ENCODE data around the gene PLEKHM2. TPM values are rescaled to one million over a fixed set of nuclear protein-coding genes. Genes with fewer than 3 reads are reported as not detected.

PLEKHM2 gene
- total RNA-seq, 1 donor from 2014 or later, result 52.1 TPM

GRCh38 chr1:15740924-15741850 is 57.1 kb downstream of the PLEKHM2 start:
- DNase-seq (ENCODE audit: low read depth), result no peak
- Histone ChIP-seq H3K27me3 (ENCODE audit: control insufficient read depth, insufficient read depth, low read length) (no peaks in the 10 kb centered on the region), H3K36me3 (ENCODE audit: control insufficient read depth, insufficient read depth, low read length) (no peaks in the 10 kb centered on the region), H3K4me3 (ENCODE audit: low read depth, low read length) (no peak overlapping the region)
- TF ChIP-seq, protein P1, sequence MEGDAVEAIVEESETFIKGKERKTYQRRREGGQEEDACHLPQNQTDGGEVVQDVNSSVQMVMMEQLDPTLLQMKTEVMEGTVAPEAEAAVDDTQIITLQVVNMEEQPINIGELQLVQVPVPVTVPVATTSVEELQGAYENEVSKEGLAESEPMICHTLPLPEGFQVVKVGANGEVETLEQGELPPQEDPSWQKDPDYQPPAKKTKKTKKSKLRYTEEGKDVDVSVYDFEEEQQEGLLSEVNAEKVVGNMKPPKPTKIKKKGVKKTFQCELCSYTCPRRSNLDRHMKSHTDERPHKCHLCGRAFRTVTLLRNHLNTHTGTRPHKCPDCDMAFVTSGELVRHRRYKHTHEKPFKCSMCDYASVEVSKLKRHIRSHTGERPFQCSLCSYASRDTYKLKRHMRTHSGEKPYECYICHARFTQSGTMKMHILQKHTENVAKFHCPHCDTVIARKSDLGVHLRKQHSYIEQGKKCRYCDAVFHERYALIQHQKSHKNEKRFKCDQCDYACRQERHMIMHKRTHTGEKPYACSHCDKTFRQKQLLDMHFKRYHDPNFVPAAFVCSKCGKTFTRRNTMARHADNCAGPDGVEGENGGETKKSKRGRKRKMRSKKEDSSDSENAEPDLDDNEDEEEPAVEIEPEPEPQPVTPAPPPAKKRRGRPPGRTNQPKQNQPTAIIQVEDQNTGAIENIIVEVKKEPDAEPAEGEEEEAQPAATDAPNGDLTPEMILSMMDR (IDR thresholded peaks at IDR 0.05; ENCODE audit: insufficient read depth, low read length, poor library complexity, severe bottlenecking), result peak; percentile 98

- TF ChIP-seq, protein P1 (IDR thresholded peaks at IDR 0.05; ENCODE audit: insufficient read depth, low read length, poor library complexity, severe bottlenecking), result no peak
- Histone ChIP-seq H3K36me3 (ENCODE audit: control insufficient read depth, insufficient read depth, low read length) (no peaks in the 10 kb centered on the region), H3K27me3 (ENCODE audit: control insufficient read depth, insufficient read depth, low read length) (peaks cover 3% of the 10 kb centered on the region), H3K4me3 (ENCODE audit: low read depth, low read length) (no peak within 1 kb of the TSS)
- DNase-seq (ENCODE audit: low read depth), result no peak
Measured at GRCh38 chr1:15742339-15742801, 58.2 kb downstream of the PLEKHM2 start, which contains the start of gene TMEM82. Gene TMEM82 (plus strand): TSS chr1:15742499. CDS start chr1:15742560, 61 bp downstream.

GRCh38 chr1:15744122-15744679 is 60.1 kb downstream of the PLEKHM2 start:
- Histone ChIP-seq H3K36me3 (ENCODE audit: control insufficient read depth, insufficient read depth, low read length) (no peaks in the 10 kb centered on the region), H3K27me3 (ENCODE audit: control insufficient read depth, insufficient read depth, low read length) (peaks cover 3% of the 10 kb centered on the region), H3K4me3 (ENCODE audit: low read depth, low read length) (no peak overlapping the region)
- TF ChIP-seq, protein P1 (IDR thresholded peaks at IDR 0.05; ENCODE audit: insufficient read depth, low read length, poor library complexity, severe bottlenecking), result no peak
- no peak for DNase-seq (ENCODE audit: low read depth)

GRCh38 chr1:15747378-15747777 is 63.3 kb downstream of the PLEKHM2 start:
- TF ChIP-seq, protein P1 (IDR thresholded peaks at IDR 0.05; ENCODE audit: insufficient read depth, low read length, poor library complexity, severe bottlenecking), result no peak
- Histone ChIP-seq H3K27me3 (ENCODE audit: control insufficient read depth, insufficient read depth, low read length) (peaks cover 3% of the 10 kb centered on the region), H3K4me3 (ENCODE audit: low read depth, low read length) (no peak overlapping the region), H3K36me3 (ENCODE audit: control insufficient read depth, insufficient read depth, low read length) (no peaks in the 10 kb centered on the region)
- no peak for DNase-seq (ENCODE audit: low read depth)

DNA sequence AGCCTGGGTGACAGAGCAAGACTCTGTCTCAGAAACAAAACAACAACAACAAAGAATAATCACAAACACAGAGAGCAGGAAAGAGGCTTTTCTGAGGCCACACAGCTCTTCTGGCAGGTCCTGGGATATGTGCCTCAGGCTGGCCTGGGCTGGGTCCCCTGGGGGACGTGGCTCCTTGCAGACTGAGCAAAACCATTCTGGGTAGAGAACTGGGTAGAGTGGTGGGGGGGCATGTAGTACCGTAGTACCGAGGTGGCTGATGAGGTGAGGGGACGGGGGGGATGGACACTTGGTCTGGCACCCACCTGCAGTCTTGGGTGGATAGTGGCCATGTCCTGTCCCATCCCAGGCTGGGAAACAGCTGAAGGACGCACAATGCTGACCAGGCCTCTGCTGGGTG is 64.1 kb downstream of the PLEKHM2 start:
- Histone ChIP-seq H3K4me3 (ENCODE audit: low read depth, low read length) (no peak overlapping the region), H3K36me3 (ENCODE audit: control insufficient read depth, insufficient read depth, low read length) (no peaks in the 10 kb centered on the region), H3K27me3 (ENCODE audit: control insufficient read depth, insufficient read depth, low read length) (peaks cover 3% of the 10 kb centered on the region)
- TF ChIP-seq, protein P1 (IDR thresholded peaks at IDR 0.05; ENCODE audit: insufficient read depth, low read length, poor library complexity, severe bottlenecking), result no peak
- DNase-seq (ENCODE audit: low read depth), result no peak
